GM21717 (cell line): ENCODE measurements around the gene EFNA5.
"Not testable (repeated sequence)": the region's sequence is repeated elsewhere in the genome, so short reads cannot be mapped to it uniquely, and the experiment has no call there.

Experiments
- ATAC-seq: cut with Tn5 transposase; IDR thresholded peaks from one replicate; pipeline ENCODE4 v1.9.1; 2021; ENCODE audit warnings: mild to moderate bottlenecking, moderate library complexity; ENCODE audit not compliant: unreplicated experiment

EFNA5 gene

DNA sequence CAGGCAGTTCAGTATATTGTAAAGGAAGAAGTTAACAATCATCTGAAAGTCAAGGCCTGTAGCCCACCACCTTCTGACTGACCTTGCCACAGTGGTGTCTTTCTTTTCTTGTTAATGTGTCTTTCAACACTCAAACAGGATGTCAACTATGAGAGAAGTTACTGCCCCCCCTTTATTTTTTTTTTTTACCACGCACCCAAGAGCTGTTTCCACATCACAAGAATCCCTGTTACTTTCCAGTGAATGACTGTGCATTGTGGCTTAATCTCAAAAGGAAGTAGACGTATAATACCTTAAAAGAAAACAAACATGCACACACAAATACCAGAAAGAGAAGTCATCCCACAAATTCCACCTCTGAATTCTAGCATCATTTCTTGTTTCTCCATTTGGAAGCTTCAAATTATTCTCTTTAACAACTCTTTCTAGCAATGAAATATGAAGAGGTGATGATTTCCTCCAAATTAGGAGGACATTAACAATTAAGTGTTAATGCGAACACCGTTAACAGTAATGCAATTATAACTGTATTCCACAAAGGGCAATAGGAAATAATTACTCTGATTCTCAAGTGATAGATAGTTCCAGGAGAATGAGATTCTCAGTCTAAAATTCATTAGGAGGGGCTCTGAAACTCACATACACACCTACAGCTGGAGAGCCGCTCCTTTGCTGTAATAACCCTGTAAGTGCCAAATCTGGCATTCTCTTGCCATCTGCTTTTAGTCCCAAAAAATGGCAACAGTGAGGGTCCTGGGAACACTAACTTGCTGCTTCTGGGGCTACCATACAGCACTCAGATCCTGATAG lies 201.0 kb downstream of the EFNA5 start:
- ATAC-seq: no peak

DNA sequence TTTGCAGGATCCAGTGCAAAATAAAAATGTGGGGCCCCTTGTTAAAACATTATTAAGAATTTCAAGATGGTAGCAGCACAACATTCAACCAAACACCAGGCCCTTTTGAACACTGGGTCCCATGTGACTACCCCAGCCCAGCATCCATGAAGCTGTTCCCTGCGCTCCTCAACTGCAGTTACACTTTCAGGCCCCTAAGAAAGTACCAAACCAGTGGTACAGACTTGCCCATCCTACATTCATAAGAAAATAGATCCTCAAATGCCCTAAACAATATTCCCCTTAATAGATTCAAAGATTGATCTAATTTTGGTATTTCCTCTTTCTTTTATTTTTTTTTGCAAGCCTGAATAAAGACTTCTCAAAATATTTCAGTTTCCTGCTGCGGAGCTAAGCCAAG lies 201.7 kb downstream of the EFNA5 start:
- ATAC-seq: no peak

DNA sequence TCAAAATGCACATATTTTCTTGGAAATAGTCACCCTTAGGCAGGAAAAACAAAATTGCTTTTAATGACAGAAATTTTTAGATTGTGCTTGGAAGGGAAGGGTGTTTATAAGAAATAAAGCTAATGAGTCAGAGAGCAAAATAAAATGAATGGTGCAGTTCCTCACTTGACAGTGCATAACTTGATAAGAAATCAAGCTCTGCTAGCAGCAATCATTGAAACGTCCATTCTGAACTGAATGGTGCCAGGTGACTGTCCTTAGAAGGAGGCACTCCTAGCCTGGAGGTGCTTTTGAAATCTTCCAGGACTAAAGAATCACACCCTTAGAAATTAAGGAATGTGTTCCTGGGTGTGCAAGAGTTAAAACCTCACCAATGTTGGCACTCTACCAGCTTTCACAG lies 202.5 kb downstream of the EFNA5 start:
- ATAC-seq: no peak

DNA sequence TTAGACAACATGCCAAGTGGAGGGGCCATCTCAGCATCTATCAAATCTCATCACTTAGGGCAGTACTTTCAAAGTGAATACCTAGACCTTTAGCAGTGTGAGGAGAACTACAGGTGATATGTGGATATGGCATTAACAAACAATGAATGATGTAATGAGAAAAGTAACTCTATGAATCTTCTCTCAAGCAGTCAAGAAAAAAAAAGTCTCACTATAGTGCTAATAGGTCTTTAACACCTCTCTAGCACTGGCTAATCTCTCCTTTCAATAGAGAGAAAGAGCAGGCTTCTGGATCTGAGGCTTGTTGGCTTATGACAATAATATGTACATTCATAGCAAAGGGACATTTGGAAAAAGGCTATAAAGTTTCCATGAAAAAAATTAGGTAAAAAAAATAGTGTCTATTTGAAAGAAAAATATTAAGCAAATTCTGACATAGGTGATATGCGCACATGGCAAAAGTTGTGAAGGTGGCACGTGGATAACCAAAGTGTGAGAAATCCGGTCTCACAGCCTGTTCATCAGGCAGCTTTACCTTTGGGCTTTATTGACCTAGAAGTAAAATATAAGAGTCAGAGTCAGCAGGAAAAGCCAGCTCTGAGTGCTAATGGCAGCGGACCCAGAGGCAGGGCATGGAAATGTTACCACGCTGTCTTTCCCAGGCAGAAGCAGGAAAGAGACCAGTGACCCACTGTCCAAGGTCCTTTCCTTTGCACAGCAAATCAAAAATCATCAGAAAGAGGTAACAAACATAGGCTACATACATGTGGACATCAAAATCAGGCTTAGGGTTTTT lies 203.4 kb downstream of the EFNA5 start:
- no peak for ATAC-seq

DNA sequence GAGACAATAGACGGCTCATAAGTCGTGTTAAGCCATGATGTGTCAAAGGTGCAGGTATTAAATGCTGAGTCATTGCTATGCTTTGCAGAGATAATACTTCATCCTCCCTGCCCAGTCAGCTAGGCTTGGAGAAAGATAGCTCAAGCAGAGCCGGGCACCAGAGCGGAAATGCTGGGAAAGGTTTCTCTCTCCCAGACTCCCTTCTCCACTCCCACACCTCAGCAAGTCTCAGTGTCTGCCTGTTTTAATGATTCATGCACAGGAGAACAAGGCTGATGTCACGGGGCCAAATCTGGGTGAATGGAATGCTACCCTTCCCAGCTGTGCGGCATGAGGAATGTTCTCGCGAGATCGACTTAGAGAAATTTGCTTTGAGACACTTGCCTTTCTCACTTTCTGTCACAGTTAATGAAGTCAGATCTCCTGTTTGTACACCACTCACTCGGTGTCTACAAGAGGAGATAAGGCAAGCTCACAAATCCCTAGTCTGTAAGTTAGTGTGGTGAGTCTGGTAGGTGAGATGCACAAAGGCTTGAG lies 204.4 kb downstream of the EFNA5 start:
- no peak for ATAC-seq

DNA sequence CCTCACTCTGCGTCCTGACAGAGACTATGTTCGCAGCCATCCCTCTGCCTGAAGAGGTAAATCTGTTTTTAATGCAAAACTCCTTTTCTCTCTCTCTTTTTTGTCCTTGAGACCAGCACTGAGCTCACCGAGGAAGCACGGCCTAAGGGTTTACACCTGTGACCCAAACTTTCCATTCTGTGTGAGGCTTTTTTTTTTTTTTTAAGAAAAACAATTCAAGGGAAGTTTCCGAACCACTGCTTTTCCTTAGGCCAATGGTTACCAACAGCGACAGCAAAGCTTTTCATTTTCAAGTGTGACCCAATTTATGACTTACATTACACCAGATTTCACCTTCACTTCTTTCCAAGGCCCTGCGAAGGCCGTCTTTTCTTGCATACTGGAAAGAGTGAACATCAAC lies 205.9 kb downstream of the EFNA5 start:
- no peak for ATAC-seq

DNA sequence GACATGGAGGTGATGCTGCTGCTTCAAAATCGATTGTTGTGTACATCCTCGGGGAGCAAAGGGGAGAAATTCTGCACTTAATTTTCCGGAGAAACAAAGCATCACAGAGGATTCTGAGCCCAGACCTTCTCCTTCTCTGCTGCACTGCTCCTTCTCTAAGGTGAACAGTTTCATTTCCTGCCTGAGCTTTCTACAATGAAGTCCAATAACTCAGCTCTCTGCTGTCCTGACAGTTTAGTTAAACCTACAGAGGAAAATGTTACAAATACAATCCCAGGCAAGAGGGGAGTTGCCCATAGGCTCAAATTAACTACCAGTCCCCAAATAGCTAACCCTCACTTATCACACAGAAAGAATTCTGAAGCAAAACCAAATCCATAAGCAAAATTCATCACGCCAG lies 206.3 kb downstream of the EFNA5 start:
- ATAC-seq: no peak

DNA sequence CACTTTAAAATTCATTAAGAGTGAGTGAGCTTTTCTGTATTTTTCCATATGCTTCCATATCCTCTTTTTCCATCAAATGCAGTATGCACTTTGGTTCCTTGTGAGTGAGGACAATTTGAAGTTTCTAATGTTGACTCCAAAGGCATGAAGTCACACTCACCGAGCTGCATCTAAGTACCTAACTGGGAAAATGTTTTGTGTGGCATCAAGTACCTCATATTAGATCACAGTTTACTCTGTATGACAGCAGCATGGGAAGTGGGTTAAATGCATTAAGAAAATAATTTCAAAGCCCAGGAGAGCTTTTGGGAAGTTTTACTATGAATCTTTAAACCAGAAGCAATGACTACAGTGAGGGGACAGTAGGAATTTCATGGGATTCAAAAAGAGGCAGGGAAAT lies 207.0 kb downstream of the EFNA5 start:
- no peak for ATAC-seq

DNA sequence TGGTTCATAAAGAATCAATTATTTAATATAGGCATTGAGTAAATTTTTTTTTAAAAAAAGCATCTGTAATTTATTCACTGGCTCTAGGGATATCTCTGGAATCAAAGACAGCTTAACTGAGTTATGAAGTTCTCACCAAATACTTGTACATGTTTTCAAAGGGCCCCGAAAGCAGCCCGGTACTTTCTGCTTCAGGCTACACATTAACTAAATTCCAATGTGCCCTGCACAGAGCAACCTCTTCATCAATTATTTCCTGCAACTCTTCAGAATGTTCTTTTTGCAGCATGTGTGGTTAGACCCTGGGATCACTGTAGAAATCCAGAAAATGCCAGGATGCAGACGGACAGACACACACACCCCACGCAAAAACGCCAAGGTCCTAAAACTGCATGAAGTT lies 209.0 kb downstream of the EFNA5 start:
- ATAC-seq: no peak

DNA sequence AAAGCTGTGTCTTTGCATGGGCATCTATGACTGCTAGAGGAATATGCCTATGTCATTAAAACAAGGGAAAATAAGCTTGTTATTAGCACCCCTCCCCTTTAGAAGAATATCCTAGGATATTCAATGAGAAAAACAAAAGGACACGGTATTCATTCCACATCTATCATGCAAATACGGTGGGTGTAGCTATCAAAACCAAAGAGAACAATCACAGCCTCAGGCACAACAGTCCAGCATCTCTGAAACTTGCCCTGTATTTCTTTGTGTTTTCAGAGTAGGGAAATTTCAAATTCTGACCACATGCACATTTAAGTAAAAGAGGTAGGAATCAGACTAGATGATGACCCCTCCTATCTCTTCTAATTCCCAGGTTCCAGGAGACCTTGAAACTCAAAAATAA lies 209.9 kb downstream of the EFNA5 start:
- no peak for ATAC-seq

DNA sequence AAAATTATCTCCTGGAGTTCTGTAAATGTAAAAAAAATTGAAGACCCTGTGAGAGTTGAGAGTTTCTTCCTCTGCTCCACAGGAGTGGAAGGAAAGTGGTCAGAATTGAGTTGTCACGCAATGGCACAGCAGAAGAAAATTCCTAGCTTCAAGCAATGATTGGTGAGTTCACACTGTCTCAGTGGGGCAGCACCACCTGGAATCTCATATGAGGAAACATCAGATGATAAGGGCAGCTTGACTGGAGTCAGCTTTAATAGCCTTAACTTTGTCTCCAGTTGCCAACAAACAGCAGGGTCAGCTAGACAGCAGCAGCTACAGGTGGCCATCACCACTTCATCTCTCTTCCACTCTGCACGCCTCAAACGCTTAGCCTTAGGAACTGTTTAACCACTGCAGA lies 211.1 kb downstream of the EFNA5 start:
- ATAC-seq: no peak

DNA sequence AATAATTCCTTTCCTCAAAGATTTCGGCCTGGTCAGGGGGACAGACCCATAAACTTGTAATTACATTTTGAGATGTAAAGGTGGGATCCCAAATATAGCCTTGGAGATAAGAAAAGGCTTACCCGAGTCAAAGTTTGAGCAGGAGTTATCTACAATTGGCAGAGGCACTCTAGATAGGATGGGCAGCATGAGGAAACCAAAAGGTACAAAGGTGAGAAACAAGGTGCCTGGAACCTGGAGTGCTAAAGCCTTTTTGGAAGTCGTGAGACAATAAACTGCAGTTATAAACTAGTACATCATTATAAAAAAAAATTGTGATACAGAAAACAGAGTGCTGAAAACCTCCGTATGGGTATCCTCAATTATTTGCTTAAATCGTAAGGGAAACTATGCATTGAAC lies 212.4 kb downstream of the EFNA5 start:
- ATAC-seq: no peak

DNA sequence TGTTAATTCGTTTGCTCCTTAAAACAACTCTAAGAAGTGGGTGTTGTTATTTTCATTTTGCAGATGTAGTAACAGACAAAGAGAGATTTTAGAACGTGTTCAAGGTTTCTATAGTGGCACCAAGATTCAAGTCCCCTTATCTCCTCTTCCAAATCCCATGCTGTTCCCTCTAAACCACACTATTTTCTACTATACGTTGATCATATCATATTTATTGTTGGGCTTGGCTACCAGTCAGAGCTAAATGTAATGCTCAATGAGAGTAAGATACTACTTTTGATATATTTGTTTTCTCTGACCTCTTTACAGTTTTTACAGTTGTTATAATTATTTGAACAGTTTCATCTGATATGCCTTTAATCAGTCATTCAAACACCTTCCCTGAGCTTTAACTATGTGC lies 212.9 kb downstream of the EFNA5 start:
- no peak for ATAC-seq

DNA sequence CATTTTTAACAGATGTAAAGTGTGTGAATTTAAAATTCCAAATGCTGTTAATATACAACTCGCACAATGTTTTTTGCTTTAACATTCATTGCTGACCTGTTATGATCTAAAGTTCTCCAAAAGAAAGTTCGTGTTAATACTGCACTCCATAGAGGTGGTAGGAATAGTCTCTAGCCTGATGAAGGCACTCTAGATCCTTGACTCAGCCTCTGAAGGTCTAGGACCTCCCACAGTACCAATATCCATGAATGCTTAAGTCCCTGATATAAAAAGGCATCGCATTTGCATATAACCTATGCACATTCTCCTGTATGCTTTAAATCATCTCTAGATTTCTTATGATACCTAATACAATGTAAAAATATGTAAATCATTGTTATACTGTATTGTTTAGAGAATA lies 213.6 kb downstream of the EFNA5 start:
- no peak for ATAC-seq

DNA sequence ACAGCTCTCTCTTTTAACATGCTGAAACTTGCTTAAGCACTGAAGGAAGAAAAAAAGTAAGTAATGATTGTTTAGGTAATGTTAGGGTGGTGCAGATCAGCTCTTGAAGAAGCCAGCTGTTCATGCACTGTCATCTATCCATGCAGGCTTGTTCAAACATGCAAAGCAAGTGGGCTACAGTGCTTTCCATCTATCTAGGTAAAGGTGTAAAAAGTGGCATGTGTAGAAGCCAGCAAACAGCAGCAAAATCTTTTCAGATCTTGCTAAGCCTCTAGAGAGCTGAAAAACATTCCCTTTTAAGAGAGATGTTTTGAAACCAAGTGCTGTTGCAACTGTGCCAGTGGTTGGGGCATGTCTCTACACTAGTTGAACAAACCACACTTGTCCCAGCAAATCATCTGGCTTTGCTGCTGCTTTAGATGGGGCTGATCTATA lies 214.4 kb downstream of the EFNA5 start:
- peak; percentile 95 for ATAC-seq

DNA sequence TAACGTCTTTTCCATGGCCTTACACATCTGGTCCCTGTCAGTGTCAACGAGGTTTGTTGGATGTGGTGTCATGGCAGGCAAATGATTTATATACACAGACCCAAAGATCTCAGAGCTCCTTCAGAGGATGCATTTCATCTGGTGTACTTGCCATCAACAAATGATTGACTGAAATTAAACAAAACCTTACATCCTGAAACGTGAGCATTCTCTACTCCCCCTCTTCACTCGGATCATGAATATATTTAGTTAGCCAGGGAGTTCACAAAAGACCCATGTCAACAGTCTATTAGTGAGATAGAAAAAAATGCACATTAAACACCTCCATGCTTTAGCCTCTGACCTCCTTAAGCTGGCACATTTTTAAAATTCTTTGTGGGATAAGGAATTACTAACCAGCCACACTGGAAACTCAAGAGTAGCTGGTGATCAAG lies 215.6 kb downstream of the EFNA5 start:
- no peak for ATAC-seq

DNA sequence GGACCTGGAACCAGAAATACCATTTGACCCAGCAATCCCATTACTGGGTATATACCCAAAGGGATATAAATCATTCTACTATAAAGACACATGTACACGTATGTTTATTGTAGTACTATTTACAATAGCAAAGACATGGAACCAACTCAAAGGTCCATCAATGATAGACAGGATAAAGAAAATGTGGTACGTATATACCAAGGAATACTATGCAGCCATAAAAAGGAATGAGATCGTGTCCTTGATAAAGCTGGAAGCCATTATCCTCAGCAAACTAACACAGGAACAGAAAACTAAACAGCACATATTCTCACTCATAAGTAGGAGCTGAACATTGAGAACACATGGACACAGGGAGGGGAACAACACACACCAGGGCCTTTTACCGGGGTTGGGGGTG lies 218.9 kb downstream of the EFNA5 start:
- ATAC-seq: not testable (repeated sequence)

DNA sequence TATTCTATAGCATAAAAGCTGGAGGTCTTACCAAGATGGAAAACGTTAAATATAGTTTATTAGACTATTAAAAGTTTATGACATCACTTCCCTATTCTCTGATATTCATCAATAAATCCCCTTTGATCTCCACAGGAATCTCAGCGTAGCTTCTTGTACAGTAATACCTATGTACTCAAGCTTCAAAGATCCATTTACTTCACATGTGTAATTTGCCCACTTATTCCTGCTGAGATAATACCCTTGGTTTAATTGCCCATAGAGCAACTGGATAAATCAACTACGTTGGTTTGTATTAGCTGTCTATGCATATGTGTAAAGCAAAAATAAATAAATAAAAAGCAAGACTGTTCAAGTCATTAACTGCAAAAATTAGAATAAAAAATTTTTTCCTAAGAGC lies 219.7 kb downstream of the EFNA5 start:
- no peak for ATAC-seq

DNA sequence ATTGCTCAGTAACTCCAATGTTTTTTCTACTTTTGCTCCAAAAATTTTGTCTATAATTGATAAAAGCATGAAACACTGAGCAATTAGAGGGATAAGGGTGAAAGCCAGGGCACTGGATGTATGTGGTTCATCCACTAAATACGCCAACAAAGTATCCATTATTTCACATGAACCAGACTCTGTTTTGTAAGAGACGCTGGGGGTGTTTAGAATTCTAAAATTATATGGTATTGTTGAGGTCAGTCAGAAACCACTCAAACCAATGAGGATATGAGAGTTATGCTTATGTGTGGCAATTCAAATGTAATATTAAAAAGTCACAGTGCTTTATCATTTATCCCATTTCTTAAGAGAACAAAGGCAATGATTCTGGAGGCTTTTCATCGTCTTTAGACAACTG lies 220.2 kb downstream of the EFNA5 start:
- ATAC-seq: no peak

DNA sequence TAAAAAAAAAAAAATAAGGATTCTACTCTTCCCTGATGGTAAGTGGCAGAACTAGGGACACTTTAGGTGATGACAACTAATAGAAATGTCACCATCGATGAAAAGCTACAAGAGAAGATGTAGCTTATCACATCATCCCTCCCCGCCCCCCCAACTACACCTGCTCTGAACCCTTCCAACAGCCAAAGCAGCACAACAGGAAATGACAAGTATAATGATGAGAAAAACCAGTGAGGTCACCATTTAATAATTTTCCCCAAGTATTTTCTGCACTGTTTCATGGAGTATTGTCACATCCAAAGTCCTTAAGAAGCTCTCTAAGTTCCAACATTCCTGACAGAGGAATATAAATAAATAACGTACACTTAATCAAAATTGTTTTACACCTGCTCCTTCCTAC lies 221.4 kb downstream of the EFNA5 start:
- no peak for ATAC-seq

DNA sequence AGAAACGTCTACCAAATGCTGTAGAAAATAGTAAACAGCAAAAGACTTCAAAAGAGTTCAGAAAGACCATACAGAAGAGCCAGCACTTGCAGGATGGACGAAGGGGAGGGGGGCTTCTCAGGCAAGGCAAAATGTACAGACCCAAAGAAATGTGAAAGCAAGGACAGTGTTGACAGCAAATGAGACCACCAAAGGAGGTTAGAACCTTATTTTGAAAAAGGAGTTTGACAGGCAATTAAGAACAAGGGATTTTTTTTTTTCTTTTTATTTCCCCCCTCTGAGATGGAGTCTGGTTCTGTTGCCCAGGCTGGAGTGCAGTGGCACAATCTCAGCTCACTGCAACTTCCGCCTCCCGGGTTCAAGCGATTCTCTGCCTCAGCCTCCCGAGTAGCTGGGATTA lies 223.2 kb downstream of the EFNA5 start:
- ATAC-seq: no peak

DNA sequence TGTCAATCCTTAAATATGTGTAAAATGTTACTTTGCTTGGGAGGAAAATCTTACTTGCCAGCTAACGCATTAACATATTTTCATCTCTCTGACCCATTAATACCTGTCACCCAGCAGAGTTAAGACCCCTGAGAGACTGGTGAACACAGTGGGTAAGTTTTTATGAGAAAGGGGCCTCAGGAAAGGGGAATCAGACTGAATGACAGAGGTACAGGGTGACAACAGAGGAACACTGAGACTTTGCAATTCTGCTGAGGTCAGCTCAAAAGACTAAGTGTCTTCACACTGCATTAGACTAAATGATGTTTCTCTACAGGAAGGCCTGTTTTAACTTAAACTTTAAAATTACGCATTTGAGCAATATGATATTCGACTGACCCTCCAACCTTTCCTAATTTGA lies 223.8 kb downstream of the EFNA5 start:
- ATAC-seq: no peak
